HG02885 (cell line): ENCODE measurements around the gene CTCFL.

Experiments
- ATAC-seq: cut with Tn5 transposase; IDR thresholded peaks from one replicate; pipeline ENCODE4 v1.9.1; 2021; ENCODE audit warnings: mild to moderate bottlenecking; ENCODE audit not compliant: unreplicated experiment, poor library complexity

CTCFL gene

GRCh38 chr20:57524511-57525176 is at the start of gene CTCFL:
Gene CTCFL (minus strand): TSS chr20:57525140. CDS start chr20:57524205, 935 bp downstream.
- ATAC-seq = no peak

GRCh38 chr20:57573894-57574293 is 49.0 kb upstream of the CTCFL start:
- no peak for ATAC-seq

GRCh38 chr20:57573242-57573641 is 48.3 kb upstream of the CTCFL start:
- no peak for ATAC-seq

GRCh38 chr20:57571782-57572416 is 47.0 kb upstream of the CTCFL start:
- no peak for ATAC-seq

- ATAC-seq = no peak
Measured at GRCh38 chr20:57570920-57571319, 46.0 kb upstream of the CTCFL start.

- ATAC-seq = no peak
Measured at GRCh38 chr20:57570145-57570850, 45.4 kb upstream of the CTCFL start.

GRCh38 chr20:57568960-57569359 is 44.0 kb upstream of the CTCFL start:
- ATAC-seq = no peak

GRCh38 chr20:57568088-57568896 is 43.4 kb upstream of the CTCFL start:
- no peak for ATAC-seq

- no peak for ATAC-seq
Measured at GRCh38 chr20:57567471-57568079, 42.6 kb upstream of the CTCFL start.

- no peak for ATAC-seq
Measured at GRCh38 chr20:57566803-57567459, 42.0 kb upstream of the CTCFL start.

GRCh38 chr20:57566399-57566798 is 41.5 kb upstream of the CTCFL start:
- no peak for ATAC-seq

GRCh38 chr20:57564951-57565642 is 40.2 kb upstream of the CTCFL start:
- ATAC-seq = no peak

- no peak for ATAC-seq
Measured at GRCh38 chr20:57564180-57564802, 39.4 kb upstream of the CTCFL start.

GRCh38 chr20:57563522-57563921 is 38.6 kb upstream of the CTCFL start:
- ATAC-seq = no peak

GRCh38 chr20:57562541-57563465 is 37.9 kb upstream of the CTCFL start:
- ATAC-seq = no peak

- no peak for ATAC-seq
Measured at GRCh38 chr20:57561356-57562279, 36.7 kb upstream of the CTCFL start.
